Head of caudate nucleus (tissue), 42 donors: Measurements from ENCODE around the gene BCL2A1.
"Not testable (repeated sequence)": the region's sequence is repeated elsewhere in the genome, so short reads cannot be mapped to it uniquely, and the experiment has no call there.

Source experiments
- DNase-seq, 42 donors: peaks; one replicate each; pipeline versions ENCODE4 v3.0.0 to v3.0.0-alpha.2; 2020 to 2021; ENCODE audit warnings: mixed read lengths in 7 of 42
- intact Hi-C: fragments of 100-400 bp; cut with DNase I; formaldehyde crosslinking; loops from one replicate; pipeline ENCODE4 v1.15.0; 2022

Gene BCL2A1

DNA sequence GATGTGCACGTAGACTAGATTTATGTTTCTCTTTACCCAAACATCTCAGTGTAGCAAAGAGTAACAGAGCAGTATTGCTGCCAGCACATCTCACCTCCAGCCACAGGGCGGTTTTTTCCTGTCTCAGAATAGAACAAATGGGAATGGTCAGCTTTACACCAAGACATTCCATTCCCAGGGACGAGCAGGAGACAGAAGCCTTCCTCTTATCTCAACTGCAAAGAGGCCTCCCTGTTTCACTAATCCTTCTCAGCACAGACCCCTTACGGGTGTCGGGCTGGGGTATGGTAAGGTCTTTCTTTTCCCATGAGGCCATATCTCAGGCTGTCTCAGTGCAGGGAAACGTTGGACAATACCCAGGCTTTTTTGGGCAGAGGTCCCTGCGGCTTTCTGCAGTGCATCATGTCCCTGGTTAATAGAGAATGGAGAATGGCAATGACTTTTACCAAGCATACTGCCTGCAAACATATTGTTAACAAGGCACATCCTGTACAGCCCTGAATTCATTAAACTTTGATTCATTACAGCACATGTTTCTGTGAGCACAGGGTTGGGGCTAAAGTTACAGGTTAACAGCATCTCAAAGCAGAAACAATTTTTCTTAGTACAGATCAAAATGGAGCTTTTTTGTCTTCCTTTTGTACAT is 35.3 kb downstream of the BCL2A1 start:
- DNase-seq, intact Hi-C loops: not testable (repeated sequence)

DNA sequence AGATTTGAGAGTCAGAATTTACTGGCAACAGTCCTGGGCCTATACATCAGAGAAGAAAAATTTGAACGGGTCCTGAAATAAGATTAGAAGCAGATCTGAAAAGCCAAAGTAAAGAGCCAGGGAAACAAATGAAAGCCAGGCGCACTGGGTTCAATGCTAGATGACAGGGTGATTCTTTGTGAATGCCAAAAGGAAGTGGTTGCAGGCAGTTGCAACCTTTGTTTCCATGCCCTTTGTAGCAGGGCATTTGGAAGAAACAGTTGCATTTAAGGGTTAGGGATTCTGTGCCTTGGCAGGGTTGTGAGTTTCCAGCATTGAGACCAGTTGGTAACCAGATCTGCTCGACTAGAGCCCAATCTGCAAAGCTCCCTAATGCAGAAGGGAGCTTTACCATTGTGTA is 37.8 kb downstream of the BCL2A1 start:
- DNase-seq, result no peak
- intact Hi-C loops, result no loop called here

DNA sequence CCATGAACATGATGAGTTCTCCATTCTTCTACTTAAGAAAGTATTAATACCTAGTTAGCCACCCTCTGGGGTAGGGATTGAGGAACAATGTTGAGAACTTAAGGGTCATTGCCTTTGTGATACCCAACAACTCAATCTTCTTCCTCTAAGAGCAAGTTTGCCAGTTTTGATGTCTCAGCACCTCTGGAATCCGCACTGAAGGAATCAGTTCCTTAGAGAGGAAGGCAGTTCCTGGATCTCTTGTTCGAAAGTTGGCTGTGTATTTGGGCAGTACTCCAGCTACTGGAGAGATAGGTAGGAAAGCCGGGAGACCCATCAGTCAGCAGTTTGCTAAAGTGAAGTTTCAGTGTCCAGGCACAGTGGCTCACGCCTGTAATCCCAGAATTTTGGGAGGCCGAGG is 38.5 kb downstream of the BCL2A1 start:
- intact Hi-C loops, result no loop called here
- DNase-seq, result peak in 2 of 42 donors; percentile 4 to 23

DNA sequence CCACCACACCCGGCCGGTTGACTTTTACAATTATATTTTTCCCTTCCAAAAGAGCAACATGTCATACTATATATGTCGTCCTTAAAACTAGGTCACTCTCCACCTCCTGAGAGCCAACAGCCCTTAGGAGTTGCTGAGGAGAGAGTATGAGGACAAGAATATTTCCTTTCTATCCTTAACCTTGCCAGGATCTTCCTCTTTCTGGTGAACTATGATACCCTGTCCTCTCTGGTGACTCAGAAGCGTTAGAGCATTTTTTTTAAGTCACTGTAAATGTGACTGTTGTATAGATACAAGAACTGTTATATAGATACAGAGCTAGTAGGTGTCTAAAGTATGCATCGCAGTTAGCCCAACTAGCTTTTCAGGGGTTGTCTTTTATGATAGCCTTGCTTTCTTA is 40.5 kb downstream of the BCL2A1 start:
- no peak for DNase-seq

DNA sequence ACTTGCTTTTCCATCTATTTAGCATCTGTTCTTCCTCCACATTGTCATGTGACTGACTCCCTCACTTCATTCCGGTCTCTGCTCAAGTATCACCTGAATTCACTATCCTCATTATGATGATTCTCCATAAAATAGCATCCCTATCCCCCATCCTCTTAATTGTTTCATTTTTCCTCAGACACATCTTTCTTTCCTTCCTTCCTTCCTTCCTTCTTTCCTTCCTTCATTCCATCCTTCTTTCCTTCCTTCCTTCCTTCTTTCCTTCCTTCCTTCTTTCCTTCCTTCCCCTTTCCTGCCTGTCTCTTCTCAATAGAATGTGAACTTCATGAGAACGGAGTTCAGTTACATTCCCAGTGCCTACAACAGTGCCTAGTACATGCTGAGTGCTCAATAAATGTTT is 41.6 kb downstream of the BCL2A1 start:
- intact Hi-C loops, result no loop called here
- no peak for DNase-seq

More for the DNA sequence above, 40.5 kb downstream of the BCL2A1 start:
- intact Hi-C loops, result no loop called here

DNA sequence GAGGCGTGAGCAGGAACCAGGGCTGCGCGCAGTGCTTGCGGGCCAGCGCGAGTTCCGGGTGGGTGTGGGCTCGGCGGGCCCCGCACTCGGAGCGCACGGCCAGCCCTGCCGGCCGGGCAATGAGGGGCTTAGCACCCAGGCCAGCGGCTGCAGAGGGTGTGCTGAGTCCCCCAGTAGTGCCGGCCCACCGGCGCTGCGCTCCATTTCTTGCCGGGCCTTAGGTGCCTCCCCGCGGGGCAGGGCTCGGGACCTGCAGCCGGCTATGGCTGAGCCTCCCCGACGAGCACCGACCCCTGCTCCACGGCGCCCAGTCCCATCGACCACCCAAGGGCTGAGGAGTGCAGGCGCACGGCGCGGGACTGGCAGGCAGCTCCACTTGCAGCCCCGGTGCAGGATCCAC is 44.9 kb downstream of the BCL2A1 start:
- DNase-seq, intact Hi-C loops: not testable (repeated sequence)

DNA sequence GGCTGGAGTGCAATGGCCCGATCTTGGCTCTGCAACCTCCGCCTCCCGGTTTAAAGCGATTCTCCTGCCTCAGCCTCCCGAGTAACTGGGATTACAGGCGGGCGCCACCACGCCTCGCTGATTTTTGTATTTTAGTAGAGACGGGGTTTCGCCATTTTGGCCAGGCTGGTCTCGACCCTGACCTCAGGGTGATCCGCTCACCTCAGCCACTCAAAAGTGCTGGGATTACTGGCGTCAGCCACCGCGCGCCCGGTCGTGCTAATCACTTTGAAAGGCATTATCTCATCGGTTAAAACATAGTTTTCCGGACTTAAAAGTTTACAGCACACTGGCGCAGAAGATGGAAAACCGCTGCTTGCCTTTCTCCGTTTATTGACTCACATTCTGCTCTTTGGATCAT is 46.6 kb downstream of the BCL2A1 start:
- intact Hi-C loops, result loop anchor here (5.0 kb wide), 1 partner anchor 138 kb away; no protein-coding TSS in a partner anchor
- DNase-seq, result no peak

DNA sequence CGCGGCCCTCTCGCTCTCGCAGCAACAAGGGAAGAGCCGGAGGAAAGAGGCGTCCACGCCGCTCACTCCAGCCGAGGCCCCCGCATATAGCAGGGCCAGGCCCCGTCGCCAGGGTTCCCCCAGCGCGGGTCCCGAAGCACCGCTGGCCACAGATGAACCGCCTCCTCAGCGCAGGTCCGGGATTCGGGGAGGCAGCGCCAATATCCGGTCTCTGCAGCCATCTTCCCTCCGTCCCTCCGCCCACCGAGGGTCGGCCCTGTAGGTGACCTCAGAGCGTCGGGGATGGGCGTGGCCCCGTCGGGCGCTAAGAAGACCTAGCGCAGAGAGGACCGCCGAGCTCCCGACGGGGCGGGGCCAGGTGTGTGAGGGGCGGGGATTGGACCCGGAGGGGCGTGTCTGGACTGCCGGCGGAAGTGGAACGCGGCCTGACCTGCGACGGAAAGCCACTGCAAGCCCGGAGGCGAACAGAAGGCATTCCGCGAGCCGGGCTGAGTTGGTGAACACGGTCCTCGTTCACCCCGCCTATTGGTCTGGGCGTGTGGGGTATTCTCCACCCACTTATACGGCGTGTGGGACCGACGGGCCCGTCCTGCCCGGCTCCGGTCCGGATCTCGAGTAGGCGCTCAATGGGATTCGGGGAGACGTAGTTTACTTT is 47.4 kb downstream of the BCL2A1 start:
- intact Hi-C loops, result loop anchor here (5.0 kb wide), 1 partner anchor 139 kb away; no protein-coding TSS in a partner anchor
- peak; percentile 66 to 95 (median 86) for DNase-seq

DNA sequence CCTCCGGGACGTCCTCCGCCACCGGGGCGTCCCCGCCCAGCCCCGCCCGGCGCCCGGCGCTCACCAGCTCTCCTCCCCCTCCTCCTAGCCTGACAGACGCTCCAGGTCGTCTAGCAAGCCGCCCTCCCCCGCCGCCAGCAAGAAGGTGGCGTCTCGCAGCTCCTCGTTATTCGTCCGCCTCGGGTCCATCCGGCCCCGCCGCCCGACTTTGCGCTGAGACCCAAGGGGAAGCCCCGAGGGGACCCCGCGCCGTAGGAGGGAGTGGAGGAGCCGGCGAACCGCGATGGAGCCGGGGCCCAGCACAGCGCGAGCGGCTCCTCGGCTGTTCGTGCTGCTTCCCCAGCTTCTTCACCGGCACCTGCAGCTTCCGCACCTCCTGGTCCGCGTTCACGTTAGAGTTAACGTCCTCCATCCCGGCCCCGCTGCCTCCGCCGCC is 47.9 kb downstream of the BCL2A1 start:
- intact Hi-C loops, result loop anchor here (5.0 kb wide), 1 partner anchor 139 kb away; no protein-coding TSS in a partner anchor
- DNase-seq, result peak; percentile 4 to 82 (median 51)

DNA sequence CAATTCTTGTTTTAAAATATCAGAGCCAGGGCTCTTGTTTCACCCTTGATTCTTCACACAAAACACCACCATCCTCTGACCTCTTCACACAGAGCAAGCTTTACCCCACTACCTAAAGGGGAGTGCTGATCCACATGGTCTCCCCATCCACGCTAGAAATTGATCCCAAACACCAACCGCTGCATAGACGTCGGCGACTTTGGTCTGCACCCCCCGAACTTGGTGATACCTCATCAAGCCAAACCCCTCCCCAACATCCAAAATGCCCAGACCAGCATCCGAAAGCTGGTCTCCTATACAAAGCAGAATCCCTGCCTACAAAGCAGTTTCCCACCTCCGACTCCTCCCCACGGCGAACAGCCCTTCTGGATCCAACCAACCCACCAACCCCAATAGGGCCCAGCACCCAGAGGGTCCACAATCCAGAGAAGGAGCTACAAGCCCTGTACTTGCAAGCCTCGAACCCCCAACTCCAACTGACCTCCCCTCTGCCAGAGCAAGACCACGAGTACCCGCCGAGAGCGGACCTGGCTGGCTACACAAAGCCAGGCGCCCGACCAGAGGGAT is 48.4 kb downstream of the BCL2A1 start:
- DNase-seq, result peak in 1 of 42 donors; percentile 3
- intact Hi-C loops, result loop anchor here (5.0 kb wide), 1 partner anchor 140 kb away; no protein-coding TSS in a partner anchor

DNA sequence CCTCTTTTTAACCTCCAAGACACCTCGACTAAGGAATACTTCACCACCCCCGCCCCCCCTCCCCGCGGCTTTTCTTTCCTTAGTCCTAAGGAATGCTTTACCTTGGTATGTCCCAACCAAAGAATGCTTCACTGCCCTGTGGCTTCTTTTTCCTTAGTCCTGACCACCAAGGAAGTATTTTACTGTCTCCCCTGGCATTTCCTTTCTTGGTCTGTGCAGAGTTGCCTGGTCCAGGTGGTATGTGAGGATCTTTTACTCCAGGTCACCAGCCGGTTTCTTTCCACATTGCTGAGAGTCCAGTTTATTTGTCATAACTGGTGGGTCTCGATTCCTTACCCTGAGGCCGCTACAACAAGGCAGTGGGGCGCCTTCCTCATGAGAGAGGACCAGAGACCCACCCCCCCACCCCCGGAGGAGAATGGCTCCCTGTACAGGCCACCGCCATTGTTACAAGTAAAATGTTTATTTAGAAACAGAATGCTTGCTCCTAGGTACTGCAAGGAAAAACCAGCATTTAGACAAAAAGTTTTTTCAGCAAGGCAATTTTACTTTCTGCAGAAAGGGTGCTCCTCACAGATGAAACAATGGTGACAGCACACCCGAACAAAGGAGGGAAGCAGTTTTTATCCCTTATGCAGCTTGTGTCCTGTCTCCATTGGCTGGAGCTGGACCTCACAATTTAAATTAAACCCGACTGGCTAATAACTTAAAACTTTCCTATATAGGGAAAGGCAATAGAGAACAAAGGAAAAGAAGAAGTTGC is 51.1 kb downstream of the BCL2A1 start:
- DNase-seq, result no peak

DNA sequence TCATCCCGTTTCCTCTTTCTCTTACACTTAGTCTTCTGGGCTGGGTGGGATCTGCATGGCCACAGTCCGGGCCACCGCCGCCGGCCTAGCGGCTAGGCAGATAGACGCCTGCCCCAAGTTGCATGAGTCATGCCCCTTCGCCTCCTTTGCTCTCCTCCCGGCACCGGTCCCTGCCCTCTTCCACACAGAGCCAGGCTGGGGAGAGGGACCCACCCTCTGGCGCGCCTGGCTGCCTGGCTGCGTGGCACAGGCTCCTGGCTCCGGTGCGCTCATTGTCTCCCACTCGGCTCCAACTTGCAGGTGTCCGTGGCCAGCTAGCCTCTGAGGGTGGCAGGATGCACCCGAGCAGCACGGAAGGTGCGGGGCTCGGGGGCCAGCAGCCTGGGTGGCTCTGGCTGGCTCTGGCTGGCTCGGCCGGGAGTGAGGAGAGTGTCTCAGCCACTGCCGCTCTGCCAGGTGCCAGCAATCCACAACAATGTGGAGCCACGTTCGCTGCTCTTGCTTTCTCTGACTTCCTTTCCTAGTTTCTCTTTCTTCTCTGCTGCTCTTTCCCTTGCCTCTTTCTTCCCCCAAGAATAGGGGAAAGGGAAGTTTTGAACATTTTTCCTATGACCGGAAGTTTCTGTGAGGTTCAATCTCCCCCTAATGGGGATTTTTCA is 51.8 kb downstream of the BCL2A1 start:
- intact Hi-C loops, result no loop called here
- no peak for DNase-seq

More for the DNA sequence above, 51.1 kb downstream of the BCL2A1 start:
- intact Hi-C loops, result loop anchor here (5.0 kb wide), 1 partner anchor 142 kb away; no protein-coding TSS in a partner anchor

DNA sequence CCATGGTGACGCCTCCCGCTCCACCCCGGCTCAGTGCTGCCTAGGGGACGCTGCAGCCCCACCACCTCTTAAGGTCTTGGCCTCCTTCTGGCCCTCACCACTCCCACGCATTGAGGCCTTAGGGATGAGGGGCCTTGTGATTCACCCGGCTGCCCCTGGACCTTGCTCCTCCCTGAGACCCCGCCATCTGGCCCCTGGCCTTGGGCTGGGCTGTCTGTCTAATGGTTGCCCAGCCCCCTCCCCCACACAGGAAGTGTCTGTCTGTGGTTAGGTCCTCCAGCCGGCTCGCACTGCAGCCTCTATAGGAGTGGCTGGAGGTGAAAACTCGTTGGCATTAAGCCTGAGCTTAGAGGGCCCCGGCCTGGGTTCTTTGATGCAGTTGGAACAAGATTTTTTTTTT is 52.7 kb downstream of the BCL2A1 start:
- intact Hi-C loops, result no loop called here
- no peak for DNase-seq

DNA sequence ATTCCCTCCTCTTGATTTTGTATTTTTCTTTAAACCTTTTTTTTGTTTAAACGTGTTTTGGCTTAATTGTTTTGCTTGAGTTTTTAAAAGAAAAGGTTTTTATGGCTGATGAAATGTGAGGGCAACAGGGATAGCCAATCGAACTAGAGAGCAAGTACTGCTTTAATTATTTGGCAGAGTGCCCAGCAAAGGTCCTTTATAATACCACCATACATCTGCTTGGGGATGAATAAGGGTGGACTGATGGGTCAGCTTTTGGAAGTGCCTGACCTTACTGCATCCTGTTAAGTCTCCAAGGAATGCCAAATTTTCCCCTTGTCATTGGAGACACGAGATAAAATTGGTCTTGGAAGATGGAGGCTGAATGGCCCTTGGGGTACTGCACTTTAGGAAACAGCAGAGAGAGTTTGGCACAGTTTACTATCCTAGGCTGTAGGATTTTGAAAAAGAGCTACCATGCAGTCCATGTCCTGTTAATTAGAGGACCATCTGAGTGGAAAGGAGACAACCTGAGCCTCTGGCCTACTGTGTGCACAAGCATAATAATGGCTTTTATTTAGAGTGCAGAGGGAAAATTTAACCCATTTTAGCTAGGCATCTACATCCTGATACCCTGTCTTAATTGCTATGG is 54.4 kb downstream of the BCL2A1 start:
- intact Hi-C loops, result no loop called here
- DNase-seq, result no peak

DNA sequence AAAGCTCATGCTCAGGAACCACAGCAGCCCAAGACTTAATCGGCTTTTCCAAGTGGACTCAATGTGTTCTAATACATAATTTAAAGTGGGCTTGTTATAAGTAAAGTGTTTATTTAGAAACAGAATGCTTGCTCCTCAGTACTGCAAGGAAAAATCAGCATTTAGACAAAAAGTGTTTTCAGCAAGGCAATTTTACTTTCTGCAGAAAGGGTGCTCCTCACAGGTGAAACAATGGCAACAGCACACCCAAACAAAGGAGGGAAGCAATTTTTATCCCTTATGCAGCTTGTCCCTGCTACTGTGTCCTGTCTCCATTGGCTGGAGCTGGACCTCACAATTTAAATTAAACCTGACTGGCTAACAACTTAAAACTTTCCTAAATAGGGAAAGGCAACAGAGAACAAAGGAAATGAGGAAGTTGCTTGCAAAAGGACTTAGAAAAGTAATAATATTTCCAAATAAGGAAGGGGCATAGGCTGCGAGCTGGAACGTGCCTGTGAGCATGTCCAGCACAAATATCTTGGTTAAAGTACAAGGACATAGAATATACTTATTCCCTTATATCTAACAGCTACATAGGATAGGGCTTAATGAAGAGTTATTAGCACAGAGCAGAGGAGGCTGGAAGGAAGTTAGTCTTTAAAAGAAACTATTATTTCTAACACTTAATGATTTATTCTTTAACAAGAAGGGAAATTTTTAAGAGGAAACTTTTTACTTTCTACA is 55.1 kb downstream of the BCL2A1 start:
- DNase-seq, intact Hi-C loops: not testable (repeated sequence)

DNA sequence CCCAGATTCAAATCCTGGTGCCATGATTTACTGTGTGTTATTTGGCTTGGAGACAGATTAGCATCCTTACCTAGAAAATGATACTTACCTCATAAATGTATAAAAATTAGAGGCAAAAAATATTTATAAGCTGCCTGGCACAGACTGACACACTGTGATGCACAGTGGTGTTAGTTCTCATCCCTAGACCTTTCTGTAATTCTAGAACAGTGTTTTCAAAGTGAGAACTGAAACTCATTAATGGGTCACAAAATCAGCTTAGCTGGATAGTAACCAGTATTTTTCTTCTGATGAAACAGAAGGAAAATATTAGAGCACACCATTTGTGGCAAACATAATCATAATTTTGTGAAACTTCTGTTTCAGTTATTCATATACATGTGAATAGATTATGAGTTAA is 56.3 kb downstream of the BCL2A1 start:
- intact Hi-C loops, result no loop called here
- DNase-seq, result no peak
